ENCODE results near the gene ARMC6.

ARMC6 gene

GRCh38 chr19:19033426-19034203 lies at the start of gene ARMC6, which contains the start of gene SUGP2:
TSS of gene ARMC6 (plus strand) at chr19:19033603. CDS start at chr19:19034210, 607 bp downstream.
TSS of gene SUGP2 (minus strand) at chr19:19033517. CDS start at chr19:19031071, 2,446 bp downstream.
- peak; percentile 67 to 88 for DNase-seq (ENCODE audit: low read depth in 1 of 2, low spot score in 1 of 2)

DNA sequence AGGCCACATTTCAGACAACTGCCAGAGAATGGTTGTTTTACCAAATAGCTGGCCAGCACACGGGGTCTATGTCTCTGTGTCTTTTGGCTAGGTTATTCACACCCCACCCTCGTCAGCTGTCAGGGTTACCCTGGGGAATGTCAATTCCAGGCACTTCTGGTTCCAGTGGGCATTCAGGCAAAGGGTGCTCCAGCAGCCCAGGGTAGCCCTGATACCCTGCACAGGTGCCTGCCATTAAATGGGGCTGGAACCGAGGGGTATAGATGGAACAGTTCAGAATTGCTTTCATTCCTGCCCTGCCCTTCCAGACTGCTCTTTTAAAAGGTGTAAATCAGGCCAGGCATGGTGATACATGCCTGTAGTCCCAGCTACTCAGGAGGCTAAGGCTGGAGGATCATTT lies 49.2 kb upstream of the ARMC6 start:
- DNase-seq (ENCODE audit: low read depth in 1 of 2, low spot score in 1 of 2), result no peak

DNA sequence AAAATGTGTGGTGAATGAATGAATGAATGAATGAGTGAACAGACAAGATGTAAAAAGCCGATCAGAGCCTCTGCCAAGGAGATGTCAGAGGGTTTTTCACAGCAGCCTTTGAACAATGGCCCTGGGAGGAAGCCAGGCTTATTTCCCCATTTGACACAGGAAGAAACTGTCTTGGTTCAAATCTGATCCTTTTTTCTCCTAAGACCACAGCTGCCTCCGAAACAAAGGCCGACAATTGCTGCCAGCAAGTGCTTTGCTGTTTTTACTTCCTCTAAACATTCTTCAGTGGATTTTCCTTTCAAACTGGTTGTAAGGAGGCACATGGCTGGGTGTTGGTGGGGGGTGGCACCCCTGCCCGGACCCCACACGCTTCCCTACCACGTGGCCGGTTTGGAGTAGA lies 48.1 kb upstream of the ARMC6 start:
- no peak for DNase-seq (ENCODE audit: low read depth in 1 of 2, low spot score in 1 of 2)

GRCh38 chr19:18987456-18987855 lies 45.9 kb upstream of the ARMC6 start:
- no peak for DNase-seq (ENCODE audit: low read depth in 1 of 2, low spot score in 1 of 2)

DNA sequence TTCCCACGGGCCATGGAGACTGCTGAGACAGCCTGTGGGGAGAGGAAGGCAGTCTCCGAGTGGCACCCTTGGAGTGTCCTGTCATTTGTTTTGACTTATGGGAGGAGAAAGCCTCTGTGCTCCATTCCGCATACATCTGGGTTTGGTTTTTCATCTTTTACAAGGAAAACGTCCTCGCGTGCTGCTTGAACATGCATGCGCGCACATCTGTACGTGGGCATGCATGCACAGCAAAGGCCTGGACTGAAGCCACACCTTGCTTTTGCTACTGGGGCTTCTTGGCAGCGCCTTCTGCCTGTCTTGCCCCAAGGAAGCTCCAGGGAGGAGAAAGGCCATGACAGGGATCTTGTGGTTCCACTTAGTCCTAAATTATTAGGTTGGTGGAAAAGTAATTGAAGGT lies 44.1 kb upstream of the ARMC6 start:
- no peak for DNase-seq (ENCODE audit: low read depth in 1 of 2, low spot score in 1 of 2)

- no peak for DNase-seq (ENCODE audit: low read depth in 1 of 2, low spot score in 1 of 2)
Observed at GRCh38 chr19:18990128-18990708, 43.2 kb upstream of the ARMC6 start.

DNA sequence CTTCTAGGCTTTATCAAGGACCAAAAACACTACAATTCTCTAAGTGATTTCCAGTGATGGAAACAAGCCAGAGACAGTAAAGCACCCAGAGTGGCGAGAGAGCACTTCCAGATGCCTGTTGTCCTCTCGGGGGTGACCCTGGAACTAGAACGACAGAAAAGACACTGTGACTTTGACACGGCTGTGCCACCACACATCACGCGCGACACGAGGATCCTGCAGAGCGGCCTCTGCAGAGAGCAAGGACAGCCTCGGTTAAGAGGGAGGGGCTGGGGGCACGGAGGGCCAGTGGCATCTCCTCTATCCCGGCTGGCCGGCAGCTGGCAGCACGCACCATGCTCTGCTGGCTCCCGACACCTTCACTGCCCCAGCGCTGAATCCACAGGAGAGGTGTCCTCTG lies 42.4 kb upstream of the ARMC6 start:
- no peak for DNase-seq (ENCODE audit: low read depth in 1 of 2, low spot score in 1 of 2)

DNA sequence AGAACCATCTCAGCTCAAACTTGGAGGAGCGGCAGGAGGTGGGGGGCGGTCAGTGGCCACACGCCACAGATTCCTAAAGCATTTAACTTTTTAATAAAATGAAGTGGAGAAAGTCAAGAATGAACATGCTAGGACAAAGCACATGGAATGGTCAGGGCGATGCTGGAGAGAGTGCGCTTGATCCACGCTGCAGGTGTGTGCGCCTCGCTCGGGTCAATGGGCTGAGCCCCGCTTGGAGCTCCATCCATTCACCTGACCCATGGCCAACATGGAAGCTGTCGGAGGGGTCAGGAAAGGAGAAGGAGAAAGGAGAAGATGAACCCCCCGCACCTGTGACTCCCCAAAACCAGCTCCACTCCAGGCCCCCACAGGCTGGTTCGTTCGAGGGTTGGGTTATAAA lies 41.9 kb upstream of the ARMC6 start:
- no peak for DNase-seq (ENCODE audit: low read depth in 1 of 2, low spot score in 1 of 2)

DNA sequence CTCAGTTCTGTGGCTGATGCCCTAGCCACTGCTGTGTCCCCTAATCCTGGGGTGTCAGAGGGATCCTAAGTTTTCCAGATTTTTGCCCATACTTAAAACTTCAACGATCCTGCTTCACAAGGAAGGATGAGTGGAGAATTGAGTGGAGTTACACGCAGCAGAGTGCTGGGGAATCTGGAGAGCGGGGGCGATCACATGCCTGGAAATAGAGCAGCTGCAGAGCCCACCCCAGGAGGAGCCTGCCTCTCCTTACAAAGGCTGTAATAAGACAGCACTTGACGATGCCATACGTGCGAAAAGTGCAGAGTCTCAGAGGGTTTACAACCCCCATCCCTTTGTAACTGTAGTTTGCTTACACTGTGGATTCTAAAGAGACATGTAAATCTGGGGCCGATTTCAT lies 40.7 kb upstream of the ARMC6 start:
- DNase-seq (ENCODE audit: low read depth in 1 of 2, low spot score in 1 of 2), result no peak

- no peak for DNase-seq (ENCODE audit: low read depth in 1 of 2, low spot score in 1 of 2)
Observed at GRCh38 chr19:18993115-18993514, 40.3 kb upstream of the ARMC6 start.

DNA sequence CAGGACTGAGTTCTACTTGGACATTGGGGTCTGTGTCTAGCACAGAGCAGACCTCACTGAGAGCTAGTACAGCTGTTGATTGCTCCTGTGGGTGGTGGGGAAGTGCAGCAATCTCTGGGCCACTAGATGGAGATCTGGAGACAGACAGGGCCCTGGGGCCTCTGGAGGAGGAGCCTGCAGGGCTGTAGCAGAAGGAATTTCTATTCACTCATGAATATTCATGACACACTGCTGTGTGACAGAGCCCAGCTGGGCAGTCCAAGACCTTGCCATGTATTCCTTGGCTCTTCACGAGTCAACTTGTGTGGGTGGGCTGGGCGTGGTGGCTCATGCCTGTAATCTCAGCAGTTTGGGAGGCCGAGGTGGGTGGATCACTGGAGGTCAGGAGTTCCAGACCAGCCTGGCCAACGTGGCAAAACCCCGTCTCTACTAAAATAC lies 37.6 kb upstream of the ARMC6 start:
- no peak for DNase-seq (ENCODE audit: low read depth in 1 of 2, low spot score in 1 of 2)

DNA sequence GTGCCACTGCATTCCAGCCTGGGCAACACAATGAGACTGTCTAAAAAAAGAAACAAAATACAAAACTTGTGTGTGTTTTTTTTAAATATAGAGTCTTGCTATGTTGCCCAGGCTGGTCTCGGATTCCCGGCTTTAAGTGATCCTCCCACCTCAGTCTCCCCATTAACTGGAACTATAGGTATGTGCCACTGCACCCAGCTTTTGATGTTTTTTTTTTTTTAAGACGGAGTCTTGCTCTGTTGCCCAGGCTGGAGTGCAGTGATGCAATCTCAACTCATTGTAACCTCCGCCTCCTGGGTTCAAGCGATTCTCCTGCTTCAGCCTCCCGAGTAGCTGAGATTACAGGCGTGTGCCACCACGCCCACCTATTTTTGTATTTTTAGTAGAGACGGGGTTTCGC lies 37.1 kb upstream of the ARMC6 start:
- no peak for DNase-seq (ENCODE audit: low read depth in 1 of 2, low spot score in 1 of 2)

GRCh38 chr19:18996796-18997394 lies 36.5 kb upstream of the ARMC6 start:
- no peak for DNase-seq (ENCODE audit: low read depth in 1 of 2, low spot score in 1 of 2)

DNA sequence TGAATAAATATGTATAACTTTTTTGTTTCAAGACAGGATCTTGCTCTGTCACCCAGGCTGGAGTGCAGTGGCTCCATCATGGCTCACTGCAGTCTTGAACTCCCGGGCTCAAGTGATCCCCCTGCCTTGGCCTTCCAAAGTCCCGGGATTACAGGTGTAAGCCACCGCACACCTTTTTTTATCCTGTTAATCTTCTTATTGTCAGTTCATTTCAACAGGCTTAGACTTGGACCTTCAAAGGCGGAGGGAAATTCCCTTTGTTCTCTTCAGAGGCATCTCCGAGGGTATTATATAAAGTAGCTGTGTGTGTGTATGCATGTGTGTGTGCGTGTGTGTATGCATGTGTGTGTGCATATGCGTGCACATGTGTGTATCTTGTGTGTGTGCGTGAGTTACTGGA lies 35.1 kb upstream of the ARMC6 start:
- no peak for DNase-seq (ENCODE audit: low read depth in 1 of 2, low spot score in 1 of 2)

GRCh38 chr19:18999016-18999758 lies 34.2 kb upstream of the ARMC6 start:
- DNase-seq (ENCODE audit: low read depth in 1 of 2, low spot score in 1 of 2), result no peak

DNA sequence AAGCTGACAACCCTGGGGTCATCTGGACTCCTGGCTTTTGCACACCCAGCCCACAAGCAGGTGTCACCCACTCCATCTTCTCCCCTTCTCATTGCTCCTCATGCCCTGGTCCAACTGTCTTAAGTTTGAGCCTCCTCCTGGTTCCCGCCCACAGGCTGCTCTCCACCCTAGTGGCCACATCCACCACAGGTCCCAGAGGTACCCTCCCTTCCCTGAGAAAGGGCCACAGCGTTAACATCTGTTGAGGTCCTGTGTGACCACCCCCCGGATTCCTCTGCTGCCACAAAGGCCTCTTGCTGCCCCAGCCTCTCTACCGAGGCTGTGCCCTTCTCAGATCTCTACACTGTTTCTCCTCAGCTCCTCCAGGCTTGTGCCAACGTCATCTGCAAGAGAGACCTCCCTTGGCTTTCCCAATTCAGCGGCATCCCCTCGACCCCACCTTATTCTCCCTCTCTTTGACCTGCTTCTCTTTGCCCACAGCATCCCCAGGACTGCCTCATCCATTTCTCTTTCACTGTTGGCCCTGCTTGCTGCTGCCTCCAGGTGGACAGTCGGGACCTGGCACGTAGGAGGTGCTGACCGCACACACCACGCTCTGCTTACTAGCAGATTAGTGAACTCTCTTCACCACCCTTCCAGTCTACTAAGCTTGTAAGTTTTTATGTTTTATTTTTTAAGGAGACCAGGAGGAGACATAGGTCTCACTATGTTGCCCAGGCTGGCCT lies 33.3 kb upstream of the ARMC6 start:
- DNase-seq (ENCODE audit: low read depth in 1 of 2, low spot score in 1 of 2), result no peak

- no peak for DNase-seq (ENCODE audit: low read depth in 1 of 2, low spot score in 1 of 2)
Observed at GRCh38 chr19:19004144-19004543, 29.3 kb upstream of the ARMC6 start.

DNA sequence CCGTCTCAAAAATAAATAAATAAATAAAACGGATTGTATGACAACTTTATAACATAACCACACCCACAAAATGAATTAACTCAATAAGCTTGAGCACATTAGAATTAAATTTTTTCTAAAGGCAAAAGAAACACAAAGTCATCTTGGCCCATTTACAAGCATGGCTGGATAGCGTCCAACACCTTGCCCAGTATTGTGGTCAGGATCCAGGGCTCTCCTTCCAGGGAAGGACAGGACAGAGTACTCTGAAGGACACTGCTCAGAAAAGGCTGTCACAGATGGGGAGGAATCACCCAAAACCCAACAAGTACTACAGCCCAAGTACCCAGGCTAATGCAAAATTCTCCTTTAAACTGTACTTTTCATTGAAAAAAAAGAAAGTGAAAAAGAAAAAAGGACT lies 27.2 kb upstream of the ARMC6 start:
- DNase-seq (ENCODE audit: low read depth in 1 of 2, low spot score in 1 of 2), result no peak

- no peak for DNase-seq (ENCODE audit: low read depth in 1 of 2, low spot score in 1 of 2)
Observed at GRCh38 chr19:19009951-19010350, 23.5 kb upstream of the ARMC6 start.

DNA sequence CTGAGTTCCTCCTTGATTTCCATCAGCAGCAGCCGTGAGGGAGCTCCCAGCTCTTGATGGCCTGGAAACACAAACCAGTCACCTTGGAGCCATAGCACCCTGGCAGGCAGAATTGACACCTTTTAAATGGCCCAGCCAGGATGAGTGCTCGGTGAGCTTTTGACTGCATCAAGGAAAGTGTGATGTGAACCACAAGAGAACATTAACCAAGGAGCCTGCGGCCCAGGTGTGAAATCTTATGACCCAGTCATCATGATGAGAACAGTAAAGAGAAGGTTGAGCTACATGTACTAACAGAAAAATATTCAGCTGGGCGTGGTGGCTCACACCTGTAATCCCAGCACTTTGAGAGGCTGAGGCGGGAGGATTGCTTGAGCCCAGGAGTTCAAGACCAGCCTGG lies 22.9 kb upstream of the ARMC6 start:
- DNase-seq (ENCODE audit: low read depth in 1 of 2, low spot score in 1 of 2), result no peak

- DNase-seq (ENCODE audit: low read depth in 1 of 2, low spot score in 1 of 2), result no peak
Observed at GRCh38 chr19:19021115-19021514, 12.3 kb upstream of the ARMC6 start.

Measured in activated T-helper 1 cell treated with anti-CD3 and anti-CD28 coated beads, Interleukin-2, amount 50 U/mL, for 16 hours (primary cell).